GM12875 (cell line): Measurements from ENCODE around the gene FBXW11.

Source experiments
- H3K4me3 ChIP-seq: one replicate; pipeline ENCODE4 v1.5.1; 2011; ENCODE audit warnings: low read depth, low read length, control low read depth
- CTCF ChIP-seq: IDR thresholded peaks from 2 replicates; pipeline ENCODE4 v1.5.1; 2011; ENCODE audit warnings: low read depth, mild to moderate bottlenecking, control low read depth, inconsistent platforms, low read length, moderate library complexity, borderline replicate concordance; ENCODE audit not compliant: insufficient read depth

FBXW11 gene

GRCh38 chr5:172006321-172007174 is at the start of gene FBXW11:
FBXW11 (minus strand) TSS chr5:172006638; CDS start chr5:172006502, 136 bp downstream.
- TF ChIP-seq CTCF: no peak
- peak within 1 kb of the TSS; percentile 85 for H3K4me3 ChIP-seq

GRCh38 chr5:172055996-172056395 is 49.6 kb upstream of the FBXW11 start:
- TF ChIP-seq CTCF: no peak
- no peak overlapping the region for H3K4me3 ChIP-seq

- TF ChIP-seq CTCF: no peak
Measured at GRCh38 chr5:172055421-172055820, 49.0 kb upstream of the FBXW11 start.

GRCh38 chr5:172054611-172055153 is 48.2 kb upstream of the FBXW11 start:
- no peak for TF ChIP-seq CTCF
- H3K4me3 ChIP-seq: no peak overlapping the region

More at GRCh38 chr5:172055421-172055820, 49.0 kb upstream of the FBXW11 start:
- no peak overlapping the region for H3K4me3 ChIP-seq

- H3K4me3 ChIP-seq: no peak overlapping the region
- no peak for TF ChIP-seq CTCF
Measured at GRCh38 chr5:172052450-172053236, 46.2 kb upstream of the FBXW11 start.

- TF ChIP-seq CTCF: no peak
- no peak overlapping the region for H3K4me3 ChIP-seq
Measured at GRCh38 chr5:172051643-172052339, 45.4 kb upstream of the FBXW11 start.
